Activated CD4-positive, alpha-beta T cell treated with anti-CD3 and anti-CD28 coated beads for 1 hour (primary cell): ENCODE results near the gene RDH13.
"Not testable (repeated sequence)": the region's sequence is repeated elsewhere in the genome, so short reads cannot be mapped to it uniquely, and the experiment has no call there.

ENCODE experiments used
- DNase-seq: peaks from one replicate; pipeline ENCODE4 v3.0.0-alpha.2; 2020

RDH13 gene

GRCh38 chr19:55042688-55043087 lies 20.3 kb downstream of the RDH13 start:
- DNase-seq: no peak

GRCh38 chr19:55042344-55042678 lies 20.6 kb downstream of the RDH13 start:
- DNase-seq: no peak

GRCh38 chr19:55041627-55042343 lies 21.2 kb downstream of the RDH13 start:
- no peak for DNase-seq

- no peak for DNase-seq
These were observed 21.7 kb downstream of the RDH13 start for GRCh38 chr19:55041244-55041626.

GRCh38 chr19:55040654-55041053 lies 22.3 kb downstream of the RDH13 start:
- not testable (repeated sequence) for DNase-seq

GRCh38 chr19:55037603-55038002 lies 25.3 kb downstream of the RDH13 start:
- not testable (repeated sequence) for DNase-seq

- no peak for DNase-seq
These were observed 26.9 kb downstream of the RDH13 start for GRCh38 chr19:55036058-55036457.

- no peak for DNase-seq
These were observed 28.2 kb downstream of the RDH13 start for GRCh38 chr19:55034751-55035150.

- DNase-seq: not testable (repeated sequence)
These were observed 29.8 kb downstream of the RDH13 start for GRCh38 chr19:55032976-55033643.

- DNase-seq: no peak
These were observed 30.7 kb downstream of the RDH13 start for GRCh38 chr19:55032170-55032800.

GRCh38 chr19:55031178-55031577 lies 31.8 kb downstream of the RDH13 start:
- DNase-seq: no peak

- no peak for DNase-seq
These were observed 34.2 kb downstream of the RDH13 start for GRCh38 chr19:55028757-55029156.

- no peak for DNase-seq
These were observed 35.2 kb downstream of the RDH13 start for GRCh38 chr19:55027472-55028337.

- DNase-seq: not testable (repeated sequence)
These were observed 35.8 kb downstream of the RDH13 start for GRCh38 chr19:55027140-55027471.

GRCh38 chr19:55024111-55024510 lies 38.8 kb downstream of the RDH13 start:
- no peak for DNase-seq

GRCh38 chr19:55020351-55020750 lies 42.6 kb downstream of the RDH13 start:
- not testable (repeated sequence) for DNase-seq

GRCh38 chr19:55018633-55019032 lies 44.3 kb downstream of the RDH13 start:
- no peak for DNase-seq

GRCh38 chr19:55018216-55018615 lies 44.7 kb downstream of the RDH13 start:
- DNase-seq: no peak

GRCh38 chr19:55016017-55016416 lies 46.9 kb downstream of the RDH13 start:
- DNase-seq: no peak

GRCh38 chr19:55015126-55015525 lies 47.8 kb downstream of the RDH13 start:
- DNase-seq: no peak

- DNase-seq: no peak
These were observed 48.2 kb downstream of the RDH13 start for GRCh38 chr19:55014714-55015113.

GRCh38 chr19:55013596-55013995 lies 49.4 kb downstream of the RDH13 start:
- no peak for DNase-seq

GRCh38 chr19:55012306-55012705 lies 50.6 kb downstream of the RDH13 start:
- DNase-seq: no peak
